Breast epithelium (tissue), 4 donors: ENCODE results near the gene DYRK1A. TPM values are rescaled to one million over a fixed set of nuclear protein-coding genes. Genes with fewer than 3 reads are reported as not detected.

Source experiments
- DNase-seq, 2 donors: peaks; one replicate each; pipeline ENCODE4 v3.0.0-alpha.2; 2019; ENCODE audit warnings: low spot score in 2 of 2
- H3K27ac ChIP-seq, 2 donors: fragments of 200-600 bp; sonication (generic) in 1 of 2; one replicate each; pipeline ENCODE4 v1.5.1; 2016 to 2019; ENCODE audit warnings: mild to moderate bottlenecking in 1 of 2
- H3K27me3 ChIP-seq, 2 donors: fragments of 200-600 bp; sonication (generic) in 1 of 2; one replicate each; pipeline versions ENCODE4 v1.5.1 to v1.6.0; 2017 to 2019; ENCODE audit warnings: control low read depth in 1 of 2, mild to moderate bottlenecking in 1 of 2
- H3K36me3 ChIP-seq: fragments of 200-600 bp; one replicate; pipeline ENCODE4 v1.5.1; 2019
- H3K4me1 ChIP-seq, 2 donors: fragments of 200-600 bp; sonication (generic); one replicate each; pipeline ENCODE4 v1.5.1; 2016 to 2019; ENCODE audit warnings: control low read depth in 1 of 2
- H3K4me3 ChIP-seq, 3 donors: fragments of 200-600 bp; sonication (generic); 1 replicate in 2 of 3; 2 replicates in 1 of 3; pipeline ENCODE4 v1.5.1; 2016 to 2019; ENCODE audit warnings: mild to moderate bottlenecking in 3 of 3, moderate library complexity in 2 of 3
- H3K9me3 ChIP-seq, 2 donors: fragments of 200-600 bp; sonication (generic) in 1 of 2; one replicate each; pipeline ENCODE4 v1.5.1; 2016 to 2019; ENCODE audit warnings: control low read depth in 1 of 2
- CTCF ChIP-seq, 3 donors: fragments of 450-650 bp; IDR thresholded peaks; one replicate each; pipeline ENCODE4 v1.5.1; 2016 to 2017; ENCODE audit warnings: antibody characterized with exemption in 3 of 3, mild to moderate bottlenecking in 3 of 3, moderate library complexity in 3 of 3
- POLR2A ChIP-seq: fragments of 450-650 bp; IDR thresholded peaks from one replicate; pipeline ENCODE4 v1.6.1; 2016; ENCODE audit warnings: antibody characterized with exemption, mild to moderate bottlenecking, moderate library complexity
- POLR2AphosphoS5 ChIP-seq, 3 donors: sonication (generic); formaldehyde crosslinking; IDR thresholded peaks; one replicate each; pipeline ENCODE4 v1.6.1; 2017; ENCODE audit warnings: antibody characterized with exemption in 3 of 3
- intact Hi-C: fragments of 100-400 bp; cut with DNase I; formaldehyde crosslinking; loops from one replicate; pipeline ENCODE4 v1.15.1; 2023; ENCODE audit warnings: low total_unique reads
- total RNA-seq, 3 donors: library from RNA; depleted of rRNA; stranded (reverse); fragments of >200 nt; gene quantifications; one replicate each; pipeline ENCODE4 v1.1.0, GENCODE V29; 2016

DYRK1A gene
- total RNA-seq, 3 donors from 2014 or later, result 71.7 to 138 (median 93.1) TPM

- TF ChIP-seq POLR2A (no peak), POLR2AphosphoS5 (IDR thresholded peaks at IDR 0.05) (no peak)
- H3K4me1 ChIP-seq, result no peaks in the 10 kb centered on the region
- H3K27ac ChIP-seq, result no peak overlapping the region
- no peaks in the 10 kb centered on the region for H3K36me3 ChIP-seq
- DNase-seq, result no peak
- H3K27me3 ChIP-seq, result no peaks in the 10 kb centered on the region
- H3K9me3 ChIP-seq, result no peaks in the 10 kb centered on the region
- no peak overlapping the region for H3K4me3 ChIP-seq
- intact Hi-C loops, result no loop called here
Observed at GRCh38 chr21:37422382-37422781, 55.8 kb downstream of the DYRK1A start.

GRCh38 chr21:37423103-37423502 lies 56.5 kb downstream of the DYRK1A start:
- intact Hi-C loops, result no loop called here
- H3K36me3 ChIP-seq, result no peaks in the 10 kb centered on the region
- H3K9me3 ChIP-seq, result no peaks in the 10 kb centered on the region

GRCh38 chr21:37424396-37424795 lies 57.8 kb downstream of the DYRK1A start:
- Histone ChIP-seq H3K27me3 (no peaks in the 10 kb centered on the region), H3K9me3 (no peaks in the 10 kb centered on the region), H3K36me3 (no peaks in the 10 kb centered on the region), H3K27ac (no peak overlapping the region), H3K4me1 (no peaks in the 10 kb centered on the region), H3K4me3 (no peak overlapping the region)
- no peak for TF ChIP-seq POLR2AphosphoS5 (IDR thresholded peaks at IDR 0.05)
- no peak for TF ChIP-seq CTCF (IDR thresholded peaks at IDR 0.05)
- DNase-seq, result no peak
- intact Hi-C loops, result no loop called here

More at GRCh38 chr21:37423103-37423502, 56.5 kb downstream of the DYRK1A start:
- Histone ChIP-seq H3K4me1 (no peaks in the 10 kb centered on the region), H3K27ac (no peak overlapping the region), H3K4me3 (no peak overlapping the region), H3K27me3 (no peaks in the 10 kb centered on the region)
- no peak for DNase-seq
- TF ChIP-seq CTCF (IDR thresholded peaks at IDR 0.05) (no peak), POLR2A (no peak), POLR2AphosphoS5 (IDR thresholded peaks at IDR 0.05) (no peak)

DNA sequence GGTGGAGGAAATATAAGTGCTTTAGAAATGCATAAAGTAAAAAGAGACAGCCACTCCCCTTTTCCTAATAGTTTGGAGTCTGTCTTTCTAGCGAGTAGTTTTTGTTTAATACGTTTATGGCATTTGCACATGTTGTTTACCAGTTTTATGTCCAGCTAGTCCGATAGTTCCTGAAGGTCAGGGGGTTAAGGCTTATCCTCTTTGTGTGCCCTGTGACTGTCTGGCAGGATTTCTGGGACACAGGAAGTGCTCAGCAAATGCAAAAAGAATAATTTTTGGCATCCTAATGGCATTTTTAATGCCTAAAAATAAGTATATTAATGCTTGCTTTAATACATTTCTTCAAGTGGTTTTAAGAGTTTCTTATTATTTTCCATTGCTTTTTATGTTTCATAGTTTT lies 58.4 kb downstream of the DYRK1A start:
- H3K36me3 ChIP-seq, result no peaks in the 10 kb centered on the region
- intact Hi-C loops, result no loop called here
- no peak for DNase-seq
- no peak overlapping the region for H3K27ac ChIP-seq
- TF ChIP-seq CTCF (IDR thresholded peaks at IDR 0.05), result no peak
- TF ChIP-seq POLR2A, result no peak
- no peak for TF ChIP-seq POLR2AphosphoS5 (IDR thresholded peaks at IDR 0.05)
- no peak overlapping the region for H3K4me3 ChIP-seq
- no peaks in the 10 kb centered on the region for H3K27me3 ChIP-seq
- H3K9me3 ChIP-seq, result no peaks in the 10 kb centered on the region
- H3K4me1 ChIP-seq, result no peaks in the 10 kb centered on the region

GRCh38 chr21:37425684-37426083 lies 59.1 kb downstream of the DYRK1A start:
- H3K4me1 ChIP-seq, result no peaks in the 10 kb centered on the region
- H3K4me3 ChIP-seq, result no peak overlapping the region
- H3K27me3 ChIP-seq, result no peaks in the 10 kb centered on the region
- no peaks in the 10 kb centered on the region for H3K9me3 ChIP-seq
- no peak overlapping the region for H3K27ac ChIP-seq
- H3K36me3 ChIP-seq, result no peaks in the 10 kb centered on the region
- no peak for DNase-seq
- TF ChIP-seq POLR2A, result no peak
- no peak for TF ChIP-seq POLR2AphosphoS5 (IDR thresholded peaks at IDR 0.05)
- no peak for TF ChIP-seq CTCF (IDR thresholded peaks at IDR 0.05)
- intact Hi-C loops, result no loop called here

DNA sequence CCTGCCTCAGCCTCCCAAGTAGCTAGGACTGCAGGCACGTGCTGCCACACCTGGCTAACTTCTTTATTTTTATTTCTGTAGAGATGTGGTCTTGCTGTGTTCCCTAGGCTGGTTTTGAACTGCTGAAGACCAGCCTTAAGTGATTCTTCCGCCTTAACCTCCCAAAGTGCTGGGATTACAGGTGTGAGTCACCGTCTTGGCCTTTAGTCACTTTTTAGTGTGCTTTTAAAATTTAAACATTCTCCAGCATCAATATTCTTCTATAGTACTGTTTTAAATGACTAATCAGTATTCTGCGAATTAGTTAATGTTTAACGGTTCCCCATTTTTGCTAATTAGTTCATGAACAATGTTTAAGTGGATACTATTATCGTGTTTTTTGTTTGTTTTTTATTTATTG lies 60.6 kb downstream of the DYRK1A start:
- DNase-seq, result no peak
- Histone ChIP-seq H3K27me3 (no peaks in the 10 kb centered on the region), H3K9me3 (no peaks in the 10 kb centered on the region), H3K27ac (no peak overlapping the region), H3K4me3 (no peak overlapping the region), H3K36me3 (no peaks in the 10 kb centered on the region), H3K4me1 (no peaks in the 10 kb centered on the region)
- no peak for TF ChIP-seq POLR2A
- TF ChIP-seq POLR2AphosphoS5 (IDR thresholded peaks at IDR 0.05), result no peak
- no peak for TF ChIP-seq CTCF (IDR thresholded peaks at IDR 0.05)
- intact Hi-C loops, result no loop called here
